ENCODE data around the gene TMPRSS7. TPM values are rescaled to one million over a fixed set of nuclear protein-coding genes. Genes with fewer than 3 reads are reported as not detected.

The TMPRSS7 gene
- not detected for total RNA-seq (2021; ENCODE audit: unreplicated experiment)
- polyA plus RNA-seq (2012; ENCODE audit: insufficient read length), result not detected
- percentile 9 among the genes with signal in this experiment for Bru-seq, nascent RNA
- BruChase-seq, experiment 1, labeled RNA remaining after a 2-hour chase, result percentile 5 among the genes with signal in this experiment
- percentile 2 among the genes with signal in this experiment for BruChase-seq, experiment 2, labeled RNA remaining after a 6-hour chase
- long read RNA-seq, result 0 reads

GRCh38 chr3:112034436-112034835 lies at the start of gene TMPRSS7:
TMPRSS7 (plus strand) TSS chr3:112034736; CDS start chr3:112034846, 110 bp downstream.
- no TSS peak for BruUV-seq (replicated peaks)
- ChIA-PET POLR2A (no interaction called here), CTCF (interaction anchor here (0.6 kb wide), 1 partner anchor 59 kb away, joined by 3 read pairs; no protein-coding TSS in a partner anchor)
- Histone ChIP-seq H3K36me3 (ENCODE audit: control insufficient read depth, insufficient read depth, low read length) (no peaks in the 10 kb centered on the region), H3K9me3 (ENCODE audit: control insufficient read depth, insufficient read depth, low read depth, low read length) (no peaks in the 10 kb centered on the region), H3K27ac (ENCODE audit: low read length) (no peak within 1 kb of the TSS), H3K27me3 (ENCODE audit: control insufficient read depth, insufficient read depth, low read length) (peaks cover 2% of the 10 kb centered on the region; the same call in 1 of the 2 replicates), H3K4me1 (ENCODE audit: control insufficient read depth, insufficient read depth, low read length) (no peaks in the 10 kb centered on the region), H3K4me3 (ENCODE audit: low read depth in 2 of 2, low read length in 2 of 2) (no peak within 1 kb of the TSS)
- in situ Hi-C loops (cut with HindIII; ENCODE audit: low pct_unique_long_range_greater_than_20kb, low sequenced_read_pairs), result no loop called here
- DNase-seq (ENCODE audit: low read depth, low spot score), result no peak
- TF ChIP-seq TCF7L2 (IDR thresholded peaks at IDR 0.05; ENCODE audit: low read depth, low read length) (no peak), SIN3A (IDR thresholded peaks at IDR 0.05; ENCODE audit: borderline replicate concordance, insufficient read depth, low read depth, low read length) (no peak), POLR2AphosphoS5 (IDR thresholded peaks at IDR 0.05; ENCODE audit: low read depth, low read length) (no peak)
- ATAC-seq, result no peak
- intact Hi-C loops (cut with micrococcal nuclease; ENCODE audit: unreplicated experiment), result no loop called here

GRCh38 chr3:111986800-111987199 lies 47.7 kb upstream of the TMPRSS7 start:
- Histone ChIP-seq H3K36me3 (ENCODE audit: control insufficient read depth, insufficient read depth, low read length) (peaks cover 35% of the 10 kb centered on the region), H3K9me3 (ENCODE audit: control insufficient read depth, insufficient read depth, low read depth, low read length) (no peaks in the 10 kb centered on the region), H3K4me3 (ENCODE audit: low read depth in 2 of 2, low read length in 2 of 2) (no peak overlapping the region), H3K27ac (ENCODE audit: low read length) (no peak overlapping the region), H3K27me3 (ENCODE audit: control insufficient read depth, insufficient read depth, low read length) (no peaks in the 10 kb centered on the region), H3K4me1 (ENCODE audit: control insufficient read depth, insufficient read depth, low read length) (no peaks in the 10 kb centered on the region)
- no TSS peak for BruUV-seq (replicated peaks)
- ChIA-PET POLR2A (no interaction called here), CTCF (no interaction called here)
- no peak for ATAC-seq
- DNase-seq (ENCODE audit: low read depth, low spot score), result no peak
- no peak for TF ChIP-seq SIN3A (IDR thresholded peaks at IDR 0.05; ENCODE audit: borderline replicate concordance, insufficient read depth, low read depth, low read length)
- in situ Hi-C loops (cut with HindIII; ENCODE audit: low pct_unique_long_range_greater_than_20kb, low sequenced_read_pairs), result no loop called here
- intact Hi-C loops (cut with micrococcal nuclease; ENCODE audit: unreplicated experiment), result no loop called here

GRCh38 chr3:111989061-111989678 lies 45.4 kb upstream of the TMPRSS7 start:
- Histone ChIP-seq H3K4me1 (ENCODE audit: control insufficient read depth, insufficient read depth, low read length) (no peaks in the 10 kb centered on the region), H3K36me3 (ENCODE audit: control insufficient read depth, insufficient read depth, low read length) (peaks cover 38% of the 10 kb centered on the region), H3K27ac (ENCODE audit: low read length) (no peak overlapping the region), H3K27me3 (ENCODE audit: control insufficient read depth, insufficient read depth, low read length) (no peaks in the 10 kb centered on the region), H3K9me3 (ENCODE audit: control insufficient read depth, insufficient read depth, low read depth, low read length) (no peaks in the 10 kb centered on the region), H3K4me3 (ENCODE audit: low read depth in 2 of 2, low read length in 2 of 2) (no peak overlapping the region)
- peak; percentile 98 for ATAC-seq
- POLR2A ChIA-PET, result interaction anchor here (0.6 to 0.7 kb wide), 2 partner anchors 10 to 13 kb away, joined by 3 read pairs; no protein-coding TSS in a partner anchor
- TF ChIP-seq TCF7L2 (IDR thresholded peaks at IDR 0.05; ENCODE audit: low read depth, low read length) (no peak), CTCF (IDR thresholded peaks at IDR 0.05) (peak; percentile 81)
- no TSS peak for BruUV-seq (replicated peaks)
- CTCF ChIA-PET, result interaction anchor here (0.5 to 3.1 kb wide), 7 partner anchors 10 to 138 kb away, joined by 3 to 41 read pairs (median 3); partner anchors contain the start of gene TAGLN3
- in situ Hi-C loops (cut with HindIII; ENCODE audit: low pct_unique_long_range_greater_than_20kb, low sequenced_read_pairs), result no loop called here
- DNase-seq (ENCODE audit: low read depth, low spot score), result peak; percentile 47
- intact Hi-C loops (cut with micrococcal nuclease; ENCODE audit: unreplicated experiment), result loop anchor here (2.0 kb wide), 1 partner anchor 54 kb away; no protein-coding TSS in a partner anchor

- TF ChIP-seq REST (IDR thresholded peaks at IDR 0.05; ENCODE audit: insufficient read depth in 1 of 2, low read depth in 2 of 2, low read length in 1 of 2), result no peak
- no peak for TF ChIP-seq TCF7L2 (IDR thresholded peaks at IDR 0.05; ENCODE audit: low read depth, low read length)
- TF ChIP-seq CTCF (IDR thresholded peaks at IDR 0.05), result no peak
- no peak for TF ChIP-seq SIN3A (IDR thresholded peaks at IDR 0.05; ENCODE audit: borderline replicate concordance, insufficient read depth, low read depth, low read length)
- no peak for TF ChIP-seq POLR2AphosphoS5 (IDR thresholded peaks at IDR 0.05; ENCODE audit: low read depth, low read length)
- no peaks in the 10 kb centered on the region for H3K27me3 ChIP-seq (ENCODE audit: control insufficient read depth, insufficient read depth, low read length)
- CTCF ChIA-PET, result interaction anchor here (1.4 to 2.7 kb wide), 2 partner anchors 14 to 21 kb away, joined by 3 to 7 read pairs; partner anchors contain the start of gene ABHD10
- intact Hi-C loops (cut with micrococcal nuclease; ENCODE audit: unreplicated experiment) (no loop called here), in situ Hi-C loops (cut with HindIII; ENCODE audit: low pct_unique_long_range_greater_than_20kb, low sequenced_read_pairs) (no loop called here)
- H3K4me1 ChIP-seq (ENCODE audit: control insufficient read depth, insufficient read depth, low read length), result no peaks in the 10 kb centered on the region
- H3K36me3 ChIP-seq (ENCODE audit: control insufficient read depth, insufficient read depth, low read length), result peaks cover 27% of the 10 kb centered on the region
- no peak overlapping the region for H3K27ac ChIP-seq (ENCODE audit: low read length)
- POLR2A ChIA-PET, result no interaction called here
- no TSS peak for BruUV-seq (replicated peaks)
- no peak for DNase-seq (ENCODE audit: low read depth, low spot score)
- no peak overlapping the region for H3K4me3 ChIP-seq (ENCODE audit: low read depth in 2 of 2, low read length in 2 of 2)
- no peak for ATAC-seq
- H3K9me3 ChIP-seq (ENCODE audit: control insufficient read depth, insufficient read depth, low read depth, low read length), result no peaks in the 10 kb centered on the region
Measured at GRCh38 chr3:111993038-111993437, 41.5 kb upstream of the TMPRSS7 start.
